Activated CD8-positive, alpha-beta memory T cell treated with anti-CD3 and anti-CD28 coated beads for 24 hours (primary cell): Measurements from ENCODE around the gene TMEM38B.

Source experiments
- DNase-seq: peaks from one replicate; pipeline ENCODE4 v3.0.0-alpha.2; 2020

Gene TMEM38B

GRCh38 chr9:105694190-105694847 lies at the start of gene TMEM38B:
TSS of gene TMEM38B (plus strand) at chr9:105694541. CDS start at chr9:105694661, 120 bp downstream.
- peak; percentile 90 for DNase-seq

- no peak for DNase-seq
Measured at GRCh38 chr9:105646879-105647594, 47.3 kb upstream of the TMEM38B start.

GRCh38 chr9:105647595-105648349 lies 46.6 kb upstream of the TMEM38B start:
- DNase-seq = no peak

- DNase-seq = no peak
Measured at GRCh38 chr9:105651806-105652205, 42.5 kb upstream of the TMEM38B start.

GRCh38 chr9:105656131-105656921 lies 38.0 kb upstream of the TMEM38B start:
- DNase-seq = peak; percentile 58

- no peak for DNase-seq
Measured at GRCh38 chr9:105658351-105658750, 36.0 kb upstream of the TMEM38B start.

- no peak for DNase-seq
Measured at GRCh38 chr9:105661011-105661410, 33.3 kb upstream of the TMEM38B start.

GRCh38 chr9:105662184-105663104 lies 31.9 kb upstream of the TMEM38B start, which contains the start of gene TAL2:
TSS of gene TAL2 (plus strand) at chr9:105662457. CDS start at chr9:105662497, 40 bp downstream.
- DNase-seq = no peak

- DNase-seq = no peak
Measured at GRCh38 chr9:105663914-105664313, 30.4 kb upstream of the TMEM38B start.

GRCh38 chr9:105667867-105668266 lies 26.5 kb upstream of the TMEM38B start:
- DNase-seq = no peak

GRCh38 chr9:105670315-105670714 lies 24.0 kb upstream of the TMEM38B start:
- no peak for DNase-seq

GRCh38 chr9:105670775-105671174 lies 23.6 kb upstream of the TMEM38B start:
- DNase-seq = no peak

GRCh38 chr9:105672711-105673234 lies 21.6 kb upstream of the TMEM38B start:
- no peak for DNase-seq

- no peak for DNase-seq
Measured at GRCh38 chr9:105673850-105674387, 20.4 kb upstream of the TMEM38B start.

- DNase-seq = no peak
Measured at GRCh38 chr9:105676351-105676923, 17.9 kb upstream of the TMEM38B start.

GRCh38 chr9:105678163-105678562 lies 16.2 kb upstream of the TMEM38B start:
- DNase-seq = no peak

- no peak for DNase-seq
Measured at GRCh38 chr9:105678781-105679180, 15.6 kb upstream of the TMEM38B start.

- no peak for DNase-seq
Measured at GRCh38 chr9:105679257-105680022, 14.9 kb upstream of the TMEM38B start.

- no peak for DNase-seq
Measured at GRCh38 chr9:105681313-105681712, 13.0 kb upstream of the TMEM38B start.

- DNase-seq = no peak
Measured at GRCh38 chr9:105681724-105682123, 12.6 kb upstream of the TMEM38B start.
